ENCODE data around the gene ZRANB1.

DNA sequence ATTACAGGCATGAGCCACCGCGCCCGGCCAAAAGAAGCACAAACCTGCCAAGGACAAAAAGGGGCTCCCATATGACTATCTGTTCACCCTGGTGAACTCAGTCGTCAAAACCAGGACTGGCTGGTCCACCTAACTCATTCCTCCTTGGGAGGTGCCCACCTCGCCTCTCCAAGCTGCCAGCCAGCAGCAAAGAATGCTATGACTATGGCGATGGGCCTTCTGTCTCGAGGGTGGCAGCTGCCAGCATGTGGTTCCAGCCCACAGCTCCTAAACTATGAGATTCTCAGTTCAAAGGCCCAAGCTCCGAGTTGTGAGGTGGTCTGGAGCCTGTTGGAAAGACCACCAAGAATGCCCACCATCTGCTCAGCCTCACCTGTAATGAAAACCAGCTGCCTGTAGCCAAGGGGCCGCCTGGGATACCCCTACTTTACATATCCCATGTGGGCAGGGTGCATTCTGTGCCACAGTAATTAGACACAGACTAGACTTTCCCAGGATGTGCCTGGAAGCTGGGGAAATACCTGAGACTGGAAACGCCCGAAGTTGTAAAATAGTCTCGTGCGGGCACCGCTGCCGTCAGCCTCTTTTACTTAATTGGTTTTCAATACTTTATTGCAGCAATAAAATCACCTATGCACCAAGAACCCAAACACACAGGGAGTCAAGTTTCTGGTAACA is 71.1 kb downstream of the ZRANB1 start:
- TF ChIP-seq, protein P1, sequence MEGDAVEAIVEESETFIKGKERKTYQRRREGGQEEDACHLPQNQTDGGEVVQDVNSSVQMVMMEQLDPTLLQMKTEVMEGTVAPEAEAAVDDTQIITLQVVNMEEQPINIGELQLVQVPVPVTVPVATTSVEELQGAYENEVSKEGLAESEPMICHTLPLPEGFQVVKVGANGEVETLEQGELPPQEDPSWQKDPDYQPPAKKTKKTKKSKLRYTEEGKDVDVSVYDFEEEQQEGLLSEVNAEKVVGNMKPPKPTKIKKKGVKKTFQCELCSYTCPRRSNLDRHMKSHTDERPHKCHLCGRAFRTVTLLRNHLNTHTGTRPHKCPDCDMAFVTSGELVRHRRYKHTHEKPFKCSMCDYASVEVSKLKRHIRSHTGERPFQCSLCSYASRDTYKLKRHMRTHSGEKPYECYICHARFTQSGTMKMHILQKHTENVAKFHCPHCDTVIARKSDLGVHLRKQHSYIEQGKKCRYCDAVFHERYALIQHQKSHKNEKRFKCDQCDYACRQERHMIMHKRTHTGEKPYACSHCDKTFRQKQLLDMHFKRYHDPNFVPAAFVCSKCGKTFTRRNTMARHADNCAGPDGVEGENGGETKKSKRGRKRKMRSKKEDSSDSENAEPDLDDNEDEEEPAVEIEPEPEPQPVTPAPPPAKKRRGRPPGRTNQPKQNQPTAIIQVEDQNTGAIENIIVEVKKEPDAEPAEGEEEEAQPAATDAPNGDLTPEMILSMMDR (IDR thresholded peaks at IDR 0.05), result no peak
- TF ChIP-seq EZH2phosphoT487 (IDR thresholded peaks at IDR 0.05), result no peak

Data from neural progenitor cell (in vitro differentiated cells).